Liver (tissue), 3 donors: ENCODE measurements around the gene TMEM220.

Experiments used
- TAF1 ChIP-seq: conservative IDR thresholded peaks from 2 replicates; pipeline ENCODE4 v1.6.1; 2016; ENCODE audit warnings: antibody characterized with exemption, mild to moderate bottlenecking
- TF ChIP-seq, protein P1 (sequence below): IDR thresholded peaks from 2 replicates; pipeline ENCODE4 v1.6.1; 2016; ENCODE audit warnings: antibody characterized with exemption, mild to moderate bottlenecking
- TF ChIP-seq, protein P2 (sequence below): fragments of 150-350 bp; IDR thresholded peaks from 2 replicates; pipeline ENCODE4 v1.5.1; 2017; ENCODE audit warnings: improper control_type of control experiment, low read depth, low read length; ENCODE audit not compliant: missing input control
- TF ChIP-seq, protein P3 (sequence below): IDR thresholded peaks from 2 replicates; pipeline ENCODE4 v1.6.1; 2016; ENCODE audit warnings: antibody characterized with exemption
- TF ChIP-seq, protein P4 (sequence below): IDR thresholded peaks from 2 replicates; pipeline ENCODE4 v1.6.1; 2016; ENCODE audit warnings: antibody characterized with exemption
- donor health status: healthy.
- donor health status: healthy.

DNA sequence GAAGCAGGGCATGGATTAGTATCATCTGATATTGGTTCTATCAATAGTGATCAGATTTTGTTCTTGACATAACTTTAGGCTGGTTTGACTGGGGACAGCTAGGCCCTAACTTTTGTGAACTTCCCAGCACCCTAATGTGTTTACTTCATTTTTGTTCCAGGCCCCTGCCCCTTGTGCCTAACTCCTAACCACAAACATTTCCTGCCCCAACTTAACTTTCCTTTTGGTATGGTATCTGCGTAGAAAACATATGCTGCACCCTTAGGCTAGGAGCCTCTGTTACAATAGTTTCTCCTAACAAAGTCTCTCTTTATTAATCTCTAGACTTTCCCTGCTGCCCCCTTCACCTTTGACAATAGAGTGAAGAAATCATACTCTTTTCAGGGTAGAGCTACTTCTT, 30.0 kb downstream of the TMEM220 start:
- TF ChIP-seq, protein P1, sequence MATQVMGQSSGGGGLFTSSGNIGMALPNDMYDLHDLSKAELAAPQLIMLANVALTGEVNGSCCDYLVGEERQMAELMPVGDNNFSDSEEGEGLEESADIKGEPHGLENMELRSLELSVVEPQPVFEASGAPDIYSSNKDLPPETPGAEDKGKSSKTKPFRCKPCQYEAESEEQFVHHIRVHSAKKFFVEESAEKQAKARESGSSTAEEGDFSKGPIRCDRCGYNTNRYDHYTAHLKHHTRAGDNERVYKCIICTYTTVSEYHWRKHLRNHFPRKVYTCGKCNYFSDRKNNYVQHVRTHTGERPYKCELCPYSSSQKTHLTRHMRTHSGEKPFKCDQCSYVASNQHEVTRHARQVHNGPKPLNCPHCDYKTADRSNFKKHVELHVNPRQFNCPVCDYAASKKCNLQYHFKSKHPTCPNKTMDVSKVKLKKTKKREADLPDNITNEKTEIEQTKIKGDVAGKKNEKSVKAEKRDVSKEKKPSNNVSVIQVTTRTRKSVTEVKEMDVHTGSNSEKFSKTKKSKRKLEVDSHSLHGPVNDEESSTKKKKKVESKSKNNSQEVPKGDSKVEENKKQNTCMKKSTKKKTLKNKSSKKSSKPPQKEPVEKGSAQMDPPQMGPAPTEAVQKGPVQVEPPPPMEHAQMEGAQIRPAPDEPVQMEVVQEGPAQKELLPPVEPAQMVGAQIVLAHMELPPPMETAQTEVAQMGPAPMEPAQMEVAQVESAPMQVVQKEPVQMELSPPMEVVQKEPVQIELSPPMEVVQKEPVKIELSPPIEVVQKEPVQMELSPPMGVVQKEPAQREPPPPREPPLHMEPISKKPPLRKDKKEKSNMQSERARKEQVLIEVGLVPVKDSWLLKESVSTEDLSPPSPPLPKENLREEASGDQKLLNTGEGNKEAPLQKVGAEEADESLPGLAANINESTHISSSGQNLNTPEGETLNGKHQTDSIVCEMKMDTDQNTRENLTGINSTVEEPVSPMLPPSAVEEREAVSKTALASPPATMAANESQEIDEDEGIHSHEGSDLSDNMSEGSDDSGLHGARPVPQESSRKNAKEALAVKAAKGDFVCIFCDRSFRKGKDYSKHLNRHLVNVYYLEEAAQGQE, result no peak
- TF ChIP-seq, protein P2, sequence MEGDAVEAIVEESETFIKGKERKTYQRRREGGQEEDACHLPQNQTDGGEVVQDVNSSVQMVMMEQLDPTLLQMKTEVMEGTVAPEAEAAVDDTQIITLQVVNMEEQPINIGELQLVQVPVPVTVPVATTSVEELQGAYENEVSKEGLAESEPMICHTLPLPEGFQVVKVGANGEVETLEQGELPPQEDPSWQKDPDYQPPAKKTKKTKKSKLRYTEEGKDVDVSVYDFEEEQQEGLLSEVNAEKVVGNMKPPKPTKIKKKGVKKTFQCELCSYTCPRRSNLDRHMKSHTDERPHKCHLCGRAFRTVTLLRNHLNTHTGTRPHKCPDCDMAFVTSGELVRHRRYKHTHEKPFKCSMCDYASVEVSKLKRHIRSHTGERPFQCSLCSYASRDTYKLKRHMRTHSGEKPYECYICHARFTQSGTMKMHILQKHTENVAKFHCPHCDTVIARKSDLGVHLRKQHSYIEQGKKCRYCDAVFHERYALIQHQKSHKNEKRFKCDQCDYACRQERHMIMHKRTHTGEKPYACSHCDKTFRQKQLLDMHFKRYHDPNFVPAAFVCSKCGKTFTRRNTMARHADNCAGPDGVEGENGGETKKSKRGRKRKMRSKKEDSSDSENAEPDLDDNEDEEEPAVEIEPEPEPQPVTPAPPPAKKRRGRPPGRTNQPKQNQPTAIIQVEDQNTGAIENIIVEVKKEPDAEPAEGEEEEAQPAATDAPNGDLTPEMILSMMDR, result no peak
- TF ChIP-seq, protein P3, sequence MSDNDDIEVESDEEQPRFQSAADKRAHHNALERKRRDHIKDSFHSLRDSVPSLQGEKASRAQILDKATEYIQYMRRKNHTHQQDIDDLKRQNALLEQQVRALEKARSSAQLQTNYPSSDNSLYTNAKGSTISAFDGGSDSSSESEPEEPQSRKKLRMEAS, result no peak
- no peak for TF ChIP-seq TAF1
- TF ChIP-seq, protein P4, sequence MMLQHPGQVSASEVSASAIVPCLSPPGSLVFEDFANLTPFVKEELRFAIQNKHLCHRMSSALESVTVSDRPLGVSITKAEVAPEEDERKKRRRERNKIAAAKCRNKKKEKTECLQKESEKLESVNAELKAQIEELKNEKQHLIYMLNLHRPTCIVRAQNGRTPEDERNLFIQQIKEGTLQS, result no peak
